AG09319 (cell line): ENCODE results near the gene GALNT2.

Experiments used
- DNase-seq: peaks from one replicate; pipeline ENCODE4 v3.0.0-alpha.2; 2010; ENCODE audit warnings: low read depth; ENCODE audit errors: extremely low read depth
- CTCF ChIP-seq: IDR thresholded peaks from 2 replicates; pipeline ENCODE4 v1.5.1; 2011; ENCODE audit warnings: low read depth, mild to moderate bottlenecking, inconsistent platforms, low read length, moderate library complexity

GALNT2 gene

GRCh38 chr1:230062521-230062920, 4.5 kb upstream of the GALNT2 start:
- TF ChIP-seq CTCF, result no peak
- no peak for DNase-seq

- no peak for TF ChIP-seq CTCF
- no peak for DNase-seq
Measured at GRCh38 chr1:230064283-230064682, 2.8 kb upstream of the GALNT2 start.

DNA sequence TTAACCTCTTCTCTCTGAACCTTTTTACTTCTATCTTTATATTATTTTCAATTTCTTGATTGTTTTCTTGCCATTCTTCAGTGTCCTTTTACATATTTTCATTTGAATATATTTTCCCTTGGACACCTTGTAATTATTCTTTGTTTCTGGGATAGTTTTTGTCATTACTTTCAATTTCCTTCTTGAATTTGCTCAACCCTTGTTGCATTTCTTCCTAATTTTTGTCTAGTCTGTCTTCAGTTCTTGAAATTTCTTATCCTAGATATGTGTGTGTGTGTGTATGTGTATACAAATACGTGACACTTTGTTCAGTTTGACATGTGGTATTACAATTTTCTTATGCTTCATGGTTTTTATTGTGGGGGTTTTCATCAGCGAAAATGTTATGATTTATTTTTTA, 1.9 kb upstream of the GALNT2 start:
- no peak for DNase-seq

GRCh38 chr1:230065571-230065970, 1.5 kb upstream of the GALNT2 start:
- no peak for DNase-seq
- TF ChIP-seq CTCF, result no peak

More for the DNA sequence above, 1.9 kb upstream of the GALNT2 start:
- TF ChIP-seq CTCF, result no peak

- DNase-seq, result no peak
- TF ChIP-seq CTCF, result no peak
Measured at GRCh38 chr1:230066031-230066430, 1.0 kb upstream of the GALNT2 start.

GRCh38 chr1:230067419-230067870, 407 bp downstream of the GALNT2 start:
- no peak for TF ChIP-seq CTCF
- DNase-seq, result no peak

GRCh38 chr1:230067871-230068620, 1.0 kb downstream of the GALNT2 start:
- peak; percentile 28 for TF ChIP-seq CTCF
- DNase-seq, result no peak
